NCI-H774 (cell line): ENCODE measurements around the gene KIFC1.

Experiments used
- DNase-seq: peaks from one replicate; lab custom pipeline; 2025; lab: John Stamatoyannopoulos, UW

Gene KIFC1

GRCh38 chr6:33411632-33412005, 20.0 kb downstream of the KIFC1 start:
- DNase-seq: no peak

- DNase-seq: no peak
Measured at GRCh38 chr6:33412140-33413009, 20.8 kb downstream of the KIFC1 start.

- no peak for DNase-seq
Measured at GRCh38 chr6:33413241-33414120, 21.9 kb downstream of the KIFC1 start.

DNA sequence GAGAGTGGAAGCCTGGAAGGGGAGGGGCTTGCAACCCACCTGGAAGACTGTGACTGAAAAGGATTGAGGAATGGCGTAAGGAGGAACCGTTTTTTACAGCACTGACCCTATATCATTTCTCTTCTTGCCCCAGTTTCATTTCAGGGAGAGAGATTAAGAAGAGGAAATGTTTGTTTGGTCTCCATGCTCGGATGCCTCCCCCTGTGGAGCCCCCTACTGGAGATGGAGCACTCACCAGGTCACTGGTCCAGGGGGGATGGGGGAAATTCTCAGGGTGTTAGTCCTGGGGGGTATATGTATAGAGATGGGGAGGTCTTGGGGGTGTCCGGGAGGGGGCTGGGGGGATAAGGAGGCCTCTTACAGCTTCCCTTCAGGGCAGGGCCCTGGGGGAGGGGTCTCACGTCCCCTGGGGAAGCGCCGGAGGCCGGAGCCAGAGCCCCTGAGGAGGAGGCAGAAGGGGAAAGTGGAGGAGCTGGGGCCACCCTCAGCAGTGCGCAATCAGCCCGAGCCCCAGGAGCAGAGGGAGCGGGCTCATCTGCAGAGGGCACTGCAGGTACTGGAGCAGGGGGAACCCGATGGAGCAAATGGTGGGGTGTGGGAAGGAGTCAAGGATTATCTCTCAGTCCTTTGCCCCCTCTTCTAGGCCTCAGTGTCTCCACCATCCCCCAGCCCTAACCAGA, 23.1 kb downstream of the KIFC1 start:
- DNase-seq: no peak

GRCh38 chr6:33415831-33416230, 24.2 kb downstream of the KIFC1 start:
- no peak for DNase-seq

GRCh38 chr6:33416386-33417127, 24.9 kb downstream of the KIFC1 start:
- no peak for DNase-seq

GRCh38 chr6:33417128-33417902, 25.7 kb downstream of the KIFC1 start:
- DNase-seq: no peak

- peak; percentile 99 for DNase-seq
Measured at GRCh38 chr6:33417903-33418689, 26.5 kb downstream of the KIFC1 start, which contains the start of gene CUTA. Gene CUTA, minus strand, starts transcription at chr6:33418107. Its CDS starts 107 bp downstream, at chr6:33418000.

DNA sequence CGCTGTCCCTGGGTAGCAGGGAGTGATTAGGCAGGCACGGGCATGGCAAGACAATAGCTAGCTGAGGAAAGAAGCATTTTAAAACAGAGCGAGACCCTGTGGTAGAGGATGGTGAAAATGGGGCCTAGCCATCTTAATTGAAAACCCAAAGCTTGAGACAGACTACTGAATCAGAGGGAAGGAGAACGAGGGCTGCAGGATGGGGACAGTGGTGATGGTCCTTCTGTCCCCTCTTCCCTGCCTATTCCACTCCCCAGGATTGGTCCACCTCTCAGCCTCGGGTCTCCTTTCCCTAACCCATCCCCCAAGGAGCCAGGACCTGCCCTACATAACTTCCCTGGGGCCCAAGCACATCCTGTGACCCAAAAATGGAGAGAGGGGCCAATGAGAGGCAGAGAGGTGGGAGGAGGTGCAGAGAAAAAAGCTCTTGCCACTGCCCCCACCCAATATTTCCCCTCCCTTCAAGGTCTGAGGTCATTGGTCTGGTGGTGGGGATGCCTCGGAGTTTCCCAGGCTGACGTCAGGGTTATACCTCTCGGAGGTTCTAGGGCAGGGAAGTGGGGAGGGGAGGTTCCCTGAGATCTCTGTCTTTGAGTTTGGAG, 27.2 kb downstream of the KIFC1 start:
- no peak for DNase-seq

DNA sequence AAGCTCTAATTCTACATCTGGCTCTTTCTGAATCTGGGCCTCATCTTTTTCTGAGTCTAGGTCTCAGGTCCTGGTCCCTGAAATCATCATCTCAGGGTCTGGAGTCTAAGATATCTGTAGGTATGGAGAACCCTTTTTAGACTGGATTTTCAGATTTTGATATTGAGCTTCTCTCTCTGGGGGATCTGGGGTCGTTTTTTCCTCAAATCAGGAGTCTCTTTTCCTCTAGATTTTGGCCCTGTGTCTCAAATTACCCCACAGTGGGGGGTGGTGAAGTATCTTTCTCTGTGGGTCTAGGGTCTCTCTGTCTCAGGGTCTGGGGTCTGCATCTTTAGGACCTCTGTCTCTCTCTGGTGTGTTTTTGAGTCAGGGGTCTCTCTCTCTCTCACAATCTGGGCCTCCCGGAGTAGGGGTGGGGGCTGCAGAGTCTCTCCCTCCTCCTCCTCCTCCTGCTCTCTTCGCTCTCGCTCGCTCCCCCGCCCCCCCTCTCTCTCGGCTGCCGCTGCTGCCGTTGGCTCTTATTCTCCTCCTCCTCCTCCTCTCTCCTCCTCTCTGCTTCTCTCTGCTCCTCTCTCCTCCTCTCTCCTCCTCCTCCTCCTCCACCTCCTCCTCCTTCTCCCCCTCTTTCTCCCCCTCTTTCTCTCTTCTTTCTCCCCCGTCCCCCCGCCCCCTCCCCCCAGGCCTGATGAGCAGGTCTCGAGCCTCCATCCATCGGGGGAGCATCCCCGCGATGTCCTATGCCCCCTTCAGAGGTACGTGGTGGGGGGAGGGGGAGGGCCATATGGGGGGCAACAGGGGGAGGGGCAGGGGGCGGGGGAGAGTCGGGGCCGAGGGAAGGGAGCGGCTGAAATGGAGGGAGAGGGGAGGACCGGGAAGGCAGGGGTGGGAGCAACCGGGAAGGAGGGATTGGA, 28.2 kb downstream of the KIFC1 start, which contains the start of gene SYNGAP1:
Gene SYNGAP1, plus strand, starts transcription at position 486 of the 911 bp plus-strand sequence. Its CDS starts 200 bp downstream, at position 686.
- DNase-seq: no peak

DNA sequence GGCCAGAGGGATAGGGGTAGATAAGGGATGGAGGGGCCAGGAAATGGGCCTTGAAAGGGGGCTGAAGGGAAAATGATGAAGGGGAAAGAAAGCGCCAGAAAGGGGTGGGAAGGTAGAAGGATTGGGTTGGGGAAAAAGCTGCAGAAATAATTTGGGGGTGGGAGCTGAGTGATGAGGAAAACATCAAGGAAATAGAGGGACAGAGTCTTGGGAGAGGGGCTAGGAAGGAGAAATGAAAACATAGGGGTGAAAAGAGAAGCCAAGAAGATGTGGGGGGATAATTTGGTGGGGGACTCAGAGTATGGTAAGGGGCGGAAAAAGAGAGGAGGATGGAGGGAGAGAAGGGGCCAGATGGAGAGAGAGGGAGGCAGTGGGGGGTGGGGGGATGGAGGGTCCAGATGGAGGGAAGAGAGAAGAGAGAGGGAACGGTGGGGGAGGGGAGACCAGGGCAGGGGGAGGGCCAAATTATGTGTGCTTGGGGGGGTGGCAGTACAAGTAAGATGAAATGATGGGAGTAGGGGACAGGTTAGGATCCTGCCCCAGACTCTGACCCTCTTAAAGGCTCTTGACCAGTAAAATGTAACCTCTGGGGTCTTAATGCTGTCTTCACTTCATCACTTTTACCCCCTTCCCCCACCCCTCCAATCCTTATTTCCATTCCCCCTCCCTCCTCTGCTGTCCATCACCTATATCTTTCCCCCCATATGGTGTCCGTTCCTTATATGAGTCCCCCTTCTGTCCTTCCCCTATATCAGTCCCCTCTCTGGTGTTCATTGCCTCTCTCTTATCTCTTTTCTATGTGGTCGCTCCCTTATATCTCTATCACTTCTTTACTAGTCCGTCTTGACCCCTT, 29.1 kb downstream of the KIFC1 start:
- DNase-seq: no peak

DNA sequence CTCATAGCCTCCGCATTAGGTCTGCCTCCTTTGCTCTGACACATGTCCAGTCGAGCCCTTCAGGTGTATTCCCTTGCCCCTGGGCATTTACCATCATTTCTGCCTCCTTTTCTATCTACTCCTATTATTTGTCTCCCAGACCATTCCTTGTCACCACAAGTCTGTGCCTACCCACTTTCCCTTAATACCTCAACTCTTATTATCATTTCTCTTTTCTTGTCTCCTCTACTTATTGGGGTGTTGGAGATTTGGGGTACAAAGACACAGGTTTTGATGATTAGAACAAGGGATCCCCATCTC, 29.7 kb downstream of the KIFC1 start:
- DNase-seq: no peak

DNA sequence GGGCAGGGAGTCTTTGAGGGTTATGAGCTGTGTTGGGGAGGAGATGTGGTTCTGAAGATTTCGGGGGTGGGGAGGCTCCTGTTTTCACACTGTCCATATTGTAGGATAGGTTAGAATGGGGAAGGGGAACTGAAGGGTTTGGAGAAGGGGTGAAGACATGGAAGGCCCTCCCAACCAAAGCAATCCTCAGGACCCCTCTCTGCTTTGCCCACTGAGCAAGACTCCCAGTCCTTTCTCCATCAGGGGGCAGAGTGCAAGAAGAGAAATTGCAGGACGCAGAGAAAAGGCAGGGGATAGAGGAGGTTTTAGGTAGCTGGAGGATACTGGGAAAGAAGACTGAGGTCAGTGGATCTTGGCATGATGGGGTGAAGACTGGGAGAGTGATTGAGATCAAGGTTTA, 32.2 kb downstream of the KIFC1 start:
- DNase-seq: no peak

DNA sequence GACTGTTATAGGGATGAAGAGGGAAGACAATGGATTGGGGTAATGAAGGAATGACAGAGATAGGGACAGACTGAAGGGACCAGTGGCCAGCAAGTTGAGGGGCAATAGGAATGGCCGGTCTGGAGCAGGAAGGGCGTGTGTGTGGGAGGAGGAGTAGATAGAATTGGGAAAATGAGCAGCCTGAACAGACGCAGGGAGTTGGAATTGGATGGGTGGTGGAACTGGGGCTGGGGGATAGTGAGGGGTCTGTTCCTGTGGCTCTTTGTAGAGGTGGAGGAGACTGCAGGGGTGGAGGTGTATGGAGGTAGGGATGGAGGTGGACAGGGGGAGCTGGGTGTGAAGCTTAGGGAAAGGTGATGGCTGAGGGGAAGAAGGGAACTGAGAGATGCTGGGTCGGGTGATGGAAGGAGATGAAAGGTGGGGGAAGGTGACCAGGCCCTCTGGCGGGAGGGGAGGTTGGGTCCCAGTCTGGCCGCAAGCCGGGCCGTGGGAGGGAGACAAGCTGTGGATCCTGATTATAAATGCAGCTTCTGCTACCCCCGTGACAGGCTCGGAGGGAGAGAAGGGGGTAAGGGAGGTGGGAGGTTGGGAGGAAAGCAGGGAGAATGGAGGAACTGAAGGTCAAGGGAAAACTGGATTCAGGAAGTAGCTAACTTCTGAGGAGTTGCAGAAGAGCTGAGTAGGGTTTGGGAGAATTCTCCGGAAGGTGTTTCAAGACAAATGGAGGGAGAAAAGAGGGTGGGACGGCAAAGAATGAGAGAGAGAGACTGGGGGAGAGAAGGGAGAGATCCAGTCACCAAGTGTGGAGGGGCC, 33.4 kb downstream of the KIFC1 start:
- no peak for DNase-seq

DNA sequence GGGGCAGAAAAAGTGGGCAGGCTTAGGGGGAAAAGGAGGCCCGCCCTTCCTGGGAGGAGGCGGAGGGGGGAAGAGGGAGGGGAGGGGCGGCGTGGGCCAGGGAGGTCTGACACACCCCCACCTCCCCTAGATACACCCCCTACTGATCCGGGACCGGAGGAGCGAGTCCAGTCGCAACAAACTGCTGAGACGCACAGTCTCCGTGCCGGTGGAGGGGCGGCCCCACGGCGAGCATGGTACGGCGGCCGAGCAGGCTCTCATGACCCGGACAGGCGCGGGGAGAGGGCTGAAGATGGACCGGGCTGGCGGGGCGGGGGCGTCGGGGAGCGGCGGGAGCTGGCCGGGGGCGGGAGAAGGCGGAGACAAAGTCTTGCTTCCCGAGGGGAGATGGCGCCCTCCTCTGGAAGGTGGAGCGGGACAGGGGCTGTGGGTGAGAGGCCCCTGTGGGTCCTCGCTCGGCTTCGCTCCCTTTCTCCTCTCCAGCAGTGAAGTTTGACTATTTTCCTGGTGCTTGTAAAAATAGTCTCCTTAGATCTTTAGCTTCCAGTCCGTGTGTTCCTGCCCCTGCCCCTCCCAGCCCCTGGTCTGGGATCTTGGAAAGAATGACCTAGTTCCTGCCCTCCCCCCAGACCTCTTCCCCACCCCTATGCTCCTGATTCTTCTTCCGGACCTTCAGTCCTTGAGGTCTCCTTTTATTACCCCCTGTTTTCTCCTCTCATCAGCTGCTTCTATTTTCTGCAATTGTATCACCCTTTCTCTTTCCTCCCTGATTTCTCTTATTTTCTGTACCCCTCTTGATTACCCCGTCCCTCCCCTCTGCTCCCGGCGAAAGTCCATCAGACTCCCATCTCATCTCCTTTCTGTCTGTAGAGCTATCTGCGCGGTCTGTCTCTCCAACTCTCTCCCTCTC, 34.3 kb downstream of the KIFC1 start:
- DNase-seq: peak; percentile 75
